ENCODE measurements around the gene ORAI2. TPM values are rescaled to one million over a fixed set of nuclear protein-coding genes. Genes with fewer than 3 reads are reported as not detected.

ORAI2 gene
- total RNA-seq, 2 experiments from 2014 or later, result 149 to 230 TPM

GRCh38 chr7:102446387-102447156 lies 13.2 kb downstream of the ORAI2 start:
- peak overlapping the region; percentile 22 for H3K4me3 ChIP-seq (ENCODE audit: low read depth, low read length, poor library complexity, severe bottlenecking)
- DNase-seq (ENCODE audit: low spot score), result peak; percentile 94
- peak overlapping the region; percentile 51 for H3K4me2 ChIP-seq (ENCODE audit: low read length)
- no peak for TF ChIP-seq EZH2phosphoT487 (IDR thresholded peaks at IDR 0.05; ENCODE audit: borderline replicate concordance, low read depth, low read length)
- no peak for TF ChIP-seq CTCF (conservative IDR thresholded peaks at IDR 0.05; ENCODE audit: low read length)
- H4K20me1 ChIP-seq (ENCODE audit: insufficient read depth, low read length), result no peaks in the 10 kb centered on the region
- H3K27ac ChIP-seq (ENCODE audit: low read depth, low read length, poor library complexity, severe bottlenecking), result peak overlapping the region; percentile 100
- H3K4me1 ChIP-seq (ENCODE audit: insufficient read depth, low read length, poor library complexity, severe bottlenecking), result peaks cover 79% of the 10 kb centered on the region
- intact Hi-C loops (cut with micrococcal nuclease; ENCODE audit: unreplicated experiment), result loop anchor here (10.0 kb wide), 1 partner anchor 642 kb away; no protein-coding TSS in a partner anchor
- peaks cover 71% of the 10 kb centered on the region for H3K36me3 ChIP-seq (ENCODE audit: insufficient read depth, low read length)
- no peak overlapping the region for H2AFZ ChIP-seq (ENCODE audit: low read length)
- ChIA-PET POLR2A (interaction anchor here (0.6 to 9.7 kb wide), 3 partner anchors 14 to 159 kb away, joined by 4 to 66 read pairs (median 5); partner anchors contain the start of genes ORAI2 and SH2B2), CTCF (ENCODE audit: unreplicated experiment) (interaction anchor here (0.5 to 0.7 kb wide), 2 partner anchors 14 to 38 kb away, joined by 3 to 4 read pairs; no protein-coding TSS in a partner anchor)
- TSS peak; percentile 1 for BruUV-seq (replicated peaks)
- H3K79me2 ChIP-seq (ENCODE audit: insufficient read depth, low read depth, low read length), result peaks cover 30% of the 10 kb centered on the region; the same call in 1 of the 2 replicates
- H3K9me3 ChIP-seq (ENCODE audit: low read length), result peaks cover 4% of the 10 kb centered on the region; the same call in 1 of the 2 replicates
- no peaks in the 10 kb centered on the region for H3K9me2 ChIP-seq (ENCODE audit: insufficient read depth, low read length)

- Histone ChIP-seq H3K27ac (ENCODE audit: low read depth, low read length, poor library complexity, severe bottlenecking) (peak overlapping the region; percentile 100), H3K9me3 (ENCODE audit: low read length) (peaks cover 4% of the 10 kb centered on the region; the same call in 1 of the 2 replicates), H4K20me1 (ENCODE audit: insufficient read depth, low read length) (no peaks in the 10 kb centered on the region), H3K9me2 (ENCODE audit: insufficient read depth, low read length) (no peaks in the 10 kb centered on the region), H3K79me2 (ENCODE audit: insufficient read depth, low read depth, low read length) (peaks cover 30% of the 10 kb centered on the region; the same call in 1 of the 2 replicates), H3K4me2 (ENCODE audit: low read length) (no peak overlapping the region), H2AFZ (ENCODE audit: low read length) (no peak overlapping the region), H3K4me1 (ENCODE audit: insufficient read depth, low read length, poor library complexity, severe bottlenecking) (peaks cover 76% of the 10 kb centered on the region), H3K4me3 (ENCODE audit: low read depth, low read length, poor library complexity, severe bottlenecking) (no peak overlapping the region), H3K36me3 (ENCODE audit: insufficient read depth, low read length) (peaks cover 72% of the 10 kb centered on the region)
- BruUV-seq (replicated peaks), result no TSS peak
- ChIA-PET CTCF (ENCODE audit: unreplicated experiment) (no interaction called here), POLR2A (interaction anchor here (0.6 to 9.7 kb wide), 3 partner anchors 14 to 160 kb away, joined by 4 to 66 read pairs (median 5); partner anchors contain the start of genes ORAI2 and SH2B2)
- intact Hi-C loops (cut with micrococcal nuclease; ENCODE audit: unreplicated experiment), result loop anchor here (10.0 kb wide), 1 partner anchor 643 kb away; no protein-coding TSS in a partner anchor
- TF ChIP-seq CTCF (conservative IDR thresholded peaks at IDR 0.05; ENCODE audit: low read length) (no peak), EZH2phosphoT487 (IDR thresholded peaks at IDR 0.05; ENCODE audit: borderline replicate concordance, low read depth, low read length) (no peak)
- no peak for DNase-seq (ENCODE audit: low spot score)
Measured at GRCh38 chr7:102447311-102447710, 13.9 kb downstream of the ORAI2 start.

Data from OCI-LY7 (cell line).